Stimulated activated CD4-positive, alpha-beta T cell treated with anti-CD3 and anti-CD28 coated beads, TNF-alpha, amount 100 ng/mL, for 24 hours (primary cell): ENCODE measurements around the gene EIF4B.

Source experiments
- DNase-seq, 3 experiments: peaks; one replicate each; pipeline ENCODE4 v3.0.0-alpha.2; 2020; ENCODE audit warnings: low read depth in 3 of 3

Gene EIF4B

GRCh38 chr12:53056901-53057300 is 50.6 kb downstream of the EIF4B start:
- no peak for DNase-seq

GRCh38 chr12:53057816-53058500 is 51.7 kb downstream of the EIF4B start:
- no peak for DNase-seq

DNA sequence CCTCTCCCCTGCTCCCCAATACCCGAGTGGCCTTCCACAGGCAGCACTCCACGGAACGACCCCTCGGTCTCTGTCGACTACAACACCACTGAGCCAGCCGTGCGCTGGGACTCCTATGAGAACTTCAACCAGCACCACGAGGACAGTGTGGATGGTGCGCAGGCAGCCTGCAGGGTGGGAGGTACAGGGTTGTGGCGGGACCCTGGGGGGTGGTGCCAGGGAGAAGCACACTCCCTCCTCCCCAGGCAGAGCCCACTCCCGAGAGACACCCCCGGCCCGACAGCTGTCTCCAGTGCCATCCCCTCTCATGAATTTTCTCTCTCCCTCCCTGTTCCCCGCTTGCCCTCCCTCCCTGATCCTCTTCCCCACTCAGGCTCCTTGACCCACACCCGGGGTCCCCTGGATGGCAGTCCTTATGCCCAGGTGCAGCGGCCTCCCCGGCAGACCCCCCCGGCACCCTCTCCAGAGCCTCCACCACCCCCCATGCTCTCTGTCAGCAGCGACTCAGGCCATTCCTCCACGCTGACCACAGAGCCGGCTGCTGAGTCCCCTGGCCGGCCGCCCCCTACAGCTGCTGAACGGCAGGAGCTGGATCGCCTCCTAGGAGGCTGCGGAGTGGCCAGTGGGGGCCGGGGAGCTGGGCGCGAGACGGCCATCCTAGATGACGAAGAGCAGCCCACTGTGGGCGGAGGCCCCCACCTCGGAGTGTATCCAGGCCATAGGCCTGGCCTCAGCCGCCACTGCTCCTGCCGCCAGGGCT is 52.6 kb downstream of the EIF4B start:
- DNase-seq = no peak

DNA sequence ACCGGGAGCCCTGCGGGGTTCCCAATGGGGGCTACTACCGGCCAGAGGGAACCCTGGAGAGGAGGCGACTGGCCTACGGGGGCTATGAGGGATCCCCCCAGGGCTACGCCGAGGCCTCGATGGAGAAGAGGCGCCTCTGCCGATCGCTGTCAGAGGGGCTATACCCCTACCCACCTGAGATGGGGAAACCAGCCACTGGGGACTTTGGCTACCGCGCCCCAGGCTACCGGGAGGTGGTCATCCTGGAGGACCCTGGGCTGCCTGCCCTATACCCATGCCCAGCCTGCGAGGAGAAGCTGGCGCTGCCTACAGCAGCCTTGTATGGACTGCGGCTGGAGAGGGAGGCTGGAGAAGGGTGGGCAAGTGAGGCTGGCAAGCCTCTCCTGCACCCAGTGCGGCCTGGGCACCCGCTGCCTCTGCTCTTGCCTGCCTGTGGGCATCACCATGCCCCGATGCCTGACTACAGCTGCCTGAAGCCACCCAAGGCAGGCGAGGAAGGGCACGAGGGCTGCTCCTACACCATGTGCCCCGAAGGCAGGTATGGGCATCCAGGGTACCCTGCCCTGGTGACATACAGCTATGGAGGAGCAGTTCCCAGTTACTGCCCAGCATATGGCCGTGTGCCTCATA is 53.3 kb downstream of the EIF4B start:
- no peak for DNase-seq

GRCh38 chr12:53060064-53060720 is 53.9 kb downstream of the EIF4B start:
- DNase-seq = no peak

GRCh38 chr12:53060721-53061276 is 54.5 kb downstream of the EIF4B start:
- DNase-seq = no peak

- no peak for DNase-seq
These were observed 55.3 kb downstream of the EIF4B start for GRCh38 chr12:53061404-53062010.

- no peak for DNase-seq
These were observed 56.0 kb downstream of the EIF4B start for GRCh38 chr12:53062011-53062961.

DNA sequence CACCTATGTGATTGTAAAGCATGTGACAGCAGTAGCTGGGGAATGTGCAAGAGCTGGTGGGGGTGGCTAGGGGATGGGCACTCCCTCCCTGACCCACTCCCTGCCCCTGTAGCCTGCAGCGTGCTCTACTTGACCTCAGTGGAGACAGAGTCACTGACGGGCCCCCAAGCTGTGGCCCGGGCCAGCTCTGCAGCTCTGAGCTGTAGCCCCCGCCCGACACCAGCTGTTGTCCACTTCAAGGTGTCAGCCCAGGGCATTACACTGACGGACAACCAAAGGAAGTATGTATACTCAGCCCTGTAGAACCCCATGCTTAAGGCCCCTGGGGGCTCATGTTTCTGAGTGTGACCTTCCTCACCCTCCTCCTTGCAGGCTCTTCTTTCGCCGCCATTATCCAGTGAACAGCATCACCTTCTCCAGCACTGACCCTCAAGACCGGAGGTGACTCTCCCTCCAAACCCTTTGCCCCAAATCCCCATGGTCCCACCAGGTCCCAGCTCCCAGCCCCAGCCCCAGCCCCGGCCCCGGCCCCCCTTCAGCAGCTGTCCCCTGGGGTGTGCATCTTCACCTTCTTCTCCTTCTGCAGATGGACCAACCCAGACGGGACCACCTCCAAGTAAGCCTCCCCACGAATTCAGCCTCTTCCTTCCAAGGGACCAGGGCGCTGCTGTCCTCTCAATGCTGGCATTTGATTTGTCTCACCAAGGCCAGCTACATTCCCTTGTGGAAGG is 56.9 kb downstream of the EIF4B start:
- no peak for DNase-seq

- DNase-seq = no peak
These were observed 57.7 kb downstream of the EIF4B start for GRCh38 chr12:53063708-53064612.

GRCh38 chr12:53064613-53065436 is 58.6 kb downstream of the EIF4B start:
- DNase-seq = no peak

- DNase-seq = no peak
These were observed 59.2 kb downstream of the EIF4B start for GRCh38 chr12:53065470-53065869.

GRCh38 chr12:53065975-53066931 is 60.0 kb downstream of the EIF4B start:
- DNase-seq = peak in 2 of 3 experiments; percentile 49 to 63

- no peak for DNase-seq
These were observed 61.1 kb downstream of the EIF4B start for GRCh38 chr12:53067074-53067992.

DNA sequence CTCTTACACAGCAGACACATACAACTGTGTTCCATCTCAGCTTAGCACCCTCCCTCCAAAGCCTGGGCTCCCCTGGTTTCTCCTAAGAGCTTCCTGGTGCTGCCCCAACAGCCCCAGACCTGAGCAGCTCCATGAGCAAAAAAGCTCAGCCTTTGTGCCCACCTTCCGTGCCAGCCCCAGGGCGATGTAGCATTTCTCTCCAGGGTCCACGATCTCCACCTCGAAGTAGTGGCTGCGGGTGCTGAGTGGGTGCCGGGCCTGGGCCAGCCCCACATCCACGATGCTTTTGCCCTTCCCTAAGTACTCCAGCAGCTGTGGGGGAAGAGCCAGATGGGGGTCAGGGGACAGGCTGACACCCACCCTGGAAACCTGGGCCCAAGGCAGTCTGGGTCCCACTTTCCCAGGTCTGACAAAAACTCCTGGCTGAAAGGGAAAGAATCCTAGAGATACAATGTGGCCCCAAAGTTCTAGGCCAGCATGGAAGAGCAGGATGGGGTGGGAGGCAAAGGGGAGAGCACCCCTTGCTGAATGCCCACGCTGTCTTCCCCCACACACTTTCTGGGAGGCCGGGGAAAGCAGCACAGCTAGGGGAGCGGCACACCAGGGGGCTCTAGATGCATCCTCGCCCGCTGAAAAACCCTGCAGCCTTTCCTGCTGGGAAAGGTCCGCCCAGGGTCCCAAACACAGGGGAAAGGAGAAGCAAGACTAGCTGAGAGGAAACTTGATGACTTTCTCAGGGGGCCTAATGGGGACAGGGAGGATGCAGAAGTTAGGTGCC is 61.9 kb downstream of the EIF4B start:
- DNase-seq = no peak
